SK-N-SH (cell line): Measurements from ENCODE around the gene PCDHB1. TPM values are rescaled to one million over a fixed set of nuclear protein-coding genes. Genes with fewer than 3 reads are reported as not detected.

Experiments used
- CTCF ChIA-PET: fragments of 300-600, 350-600 bp; formaldehyde crosslinking; extraction: SDS; loops from one replicate; lab custom pipeline; 2021; lab: Yijun Ruan, JAX
- POLR2A ChIA-PET: fragments of 350-600 bp; sonication (Branson Sonifier 250); formaldehyde crosslinking; extraction: SDS; loops from one replicate; lab custom pipeline; 2020; ENCODE audit warnings: antibody characterized with exemption, inconsistent platforms; lab: Yijun Ruan, JAX
- DNase-seq: peaks from one replicate; pipeline ENCODE4 v3.0.0; 2012
- H2AFZ ChIP-seq: fragments of 200-600 bp; sonication (generic); 2 replicates; pipeline ENCODE4 v1.8.1; 2016; ENCODE audit warnings: antibody characterized with exemption, mild to moderate bottlenecking, low read depth
- H3F3A ChIP-seq: fragments of 200-600 bp; sonication (generic); replicated peaks from 2 replicates; pipeline ENCODE3; 2016; ENCODE audit warnings: antibody characterized with exemption, mild to moderate bottlenecking; ENCODE audit not compliant: insufficient read depth
- H3K27ac ChIP-seq, 2 experiments: fragments of 200-500 bp in 1 of 2; fragments of 200-600 bp in 1 of 2; sonication (Bioruptor generic) in 1 of 2; sonication (generic), shearing (Covaris generic) in 1 of 2; 2 replicates each; pipeline versions ENCODE4 v1.5.1 to v1.6.1; 2014 to 2016; ENCODE audit warnings: low read depth in 2 of 2, inconsistent platforms in 1 of 2, low read length in 1 of 2, mild to moderate bottlenecking in 1 of 2, mixed read lengths in 1 of 2
- H3K27me3 ChIP-seq: fragments of 200-600 bp; sonication (generic), shearing (Covaris generic); 2 replicates; pipeline ENCODE4 v1.6.1; 2016; ENCODE audit warnings: mixed run types; ENCODE audit not compliant: insufficient read depth
- H3K36me3 ChIP-seq, 2 experiments: fragments of 200-500 bp in 1 of 2; fragments of 200-600 bp in 1 of 2; sonication (Bioruptor generic) in 1 of 2; sonication (generic) in 1 of 2; replicated peaks in 1 of 2; 2 replicates each; pipeline versions ENCODE3 to v1.5.1; 2014 to 2016; ENCODE audit warnings: low read length in 1 of 2, mild to moderate bottlenecking in 1 of 2; ENCODE audit not compliant: insufficient read depth in 2 of 2, control insufficient read depth in 1 of 2
- H3K4me1 ChIP-seq, 2 experiments: fragments of 200-500 bp in 1 of 2; fragments of 200-600 bp in 1 of 2; sonication (Bioruptor generic) in 1 of 2; sonication (generic), shearing (Covaris generic) in 1 of 2; 2 replicates each; pipeline versions ENCODE4 v1.5.1 to v1.6.1; 2014 to 2016; ENCODE audit warnings: low read depth in 1 of 2, low read length in 1 of 2, mixed run types in 1 of 2; ENCODE audit not compliant: insufficient read depth in 2 of 2, control insufficient read depth in 1 of 2
- H3K4me2 ChIP-seq: fragments of 200-600 bp; sonication (generic), shearing (Covaris generic); 2 replicates; pipeline ENCODE4 v1.6.1; 2017; ENCODE audit warnings: mixed run types
- H3K4me3 ChIP-seq, 2 experiments: fragments of 200-500 bp in 1 of 2; fragments of 200-600 bp in 1 of 2; sonication (Bioruptor generic) in 1 of 2; sonication (generic), shearing (Covaris generic) in 1 of 2; 2 replicates each; pipeline versions ENCODE4 v1.5.1 to v1.8.1; 2014 to 2016; ENCODE audit warnings: low read depth in 2 of 2, inconsistent platforms in 1 of 2, low read length in 1 of 2, mild to moderate bottlenecking in 1 of 2, mixed read lengths in 1 of 2, moderate library complexity in 1 of 2
- H3K79me2 ChIP-seq: fragments of 200-600 bp; sonication (generic); 2 replicates; pipeline ENCODE4 v1.8.1; 2017; ENCODE audit warnings: mild to moderate bottlenecking; ENCODE audit not compliant: insufficient read depth
- H3K9ac ChIP-seq: fragments of 200-600 bp; sonication (generic); 2 replicates; pipeline ENCODE4 v1.6.1; 2017; ENCODE audit warnings: mixed run types
- H3K9me2 ChIP-seq: fragments of 200-600 bp; sonication (generic); 2 replicates; pipeline ENCODE4 v1.6.1; 2017; ENCODE audit warnings: mixed run types
- H3K9me3 ChIP-seq: fragments of 200-600 bp; sonication (generic); 2 replicates; pipeline ENCODE4 v1.6.1; 2017; ENCODE audit warnings: mixed run types, mild to moderate bottlenecking, moderate library complexity
- H4K20me1 ChIP-seq: fragments of 200-600 bp; sonication (generic); 2 replicates; pipeline ENCODE4 v1.6.1; 2017; ENCODE audit warnings: mild to moderate bottlenecking, mixed run types; ENCODE audit not compliant: insufficient read depth
- CHD2 ChIP-seq: fragments of 150-350 bp; IDR thresholded peaks from 2 replicates; pipeline ENCODE4 v1.6.1; 2018; ENCODE audit warnings: low read length; ENCODE audit not compliant: partially characterized antibody
- CTCF ChIP-seq: fragments of 200-600 bp; sonication (generic); IDR thresholded peaks from 2 replicates; pipeline ENCODE4 v1.6.1; 2017; ENCODE audit warnings: antibody characterized with exemption, mild to moderate bottlenecking, moderate library complexity
- ELF1 ChIP-seq: IDR thresholded peaks from 2 replicates; pipeline ENCODE4 v1.4.0; 2012
- EZH2phosphoT487 ChIP-seq: fragments of 200-600 bp; sonication (generic); IDR thresholded peaks from 2 replicates; pipeline ENCODE4 v1.6.1; 2017; ENCODE audit warnings: low read depth, mixed run types, mild to moderate bottlenecking, antibody characterized with exemption, moderate library complexity, borderline replicate concordance
- FOSL2 ChIP-seq: IDR thresholded peaks from 2 replicates; pipeline ENCODE4 v1.4.0; 2012; ENCODE audit warnings: low read depth, mild to moderate bottlenecking, moderate library complexity, borderline replicate concordance
- FOXJ3 ChIP-seq: sonication (generic); formaldehyde crosslinking; IDR thresholded peaks from 2 replicates; pipeline ENCODE4 v1.5.1; 2020; ENCODE audit warnings: mild to moderate bottlenecking, missing genetic modification reagents
- GABPA ChIP-seq: IDR thresholded peaks from 2 replicates; pipeline ENCODE4 v1.4.0; 2012; ENCODE audit warnings: low read depth, mild to moderate bottlenecking
- GATA2 ChIP-seq: sonication (generic); formaldehyde crosslinking; IDR thresholded peaks from 2 replicates; pipeline ENCODE4 v1.5.0; 2020; ENCODE audit warnings: mild to moderate bottlenecking, missing genetic modification reagents
- IRF3 ChIP-seq: fragments of 150-350 bp; IDR thresholded peaks from 2 replicates; pipeline ENCODE4 v1.6.1; 2016; ENCODE audit warnings: mild to moderate bottlenecking, low read depth, low read length
- MAX ChIP-seq: IDR thresholded peaks from 2 replicates; pipeline ENCODE4 v1.4.0; 2012; ENCODE audit warnings: low read depth
- MEF2A ChIP-seq: IDR thresholded peaks from 2 replicates; pipeline ENCODE4 v1.4.0; 2012; ENCODE audit warnings: low read depth, borderline replicate concordance
- MXI1 ChIP-seq: IDR thresholded peaks from 2 replicates; pipeline ENCODE4 v1.6.1; 2012; ENCODE audit warnings: mild to moderate bottlenecking, low read depth, low read length, improper control_type of control experiment
- NFIC ChIP-seq: IDR thresholded peaks from 2 replicates; pipeline ENCODE4 v1.4.0; 2012; ENCODE audit warnings: borderline replicate concordance
- NRF1 ChIP-seq: IDR thresholded peaks from 2 replicates; pipeline ENCODE4 v1.6.1; 2012; ENCODE audit warnings: low read depth, mild to moderate bottlenecking, low read length
- POLR2AphosphoS5 ChIP-seq: IDR thresholded peaks from 2 replicates; pipeline ENCODE4 v1.6.1; 2012; ENCODE audit warnings: low read depth, low read length
- RCOR1 ChIP-seq: fragments of 150-350 bp; IDR thresholded peaks from 2 replicates; pipeline ENCODE4 v1.6.1; 2017; ENCODE audit warnings: antibody characterized with exemption, low read length
- RXRA ChIP-seq: IDR thresholded peaks from 2 replicates; pipeline ENCODE4 v1.4.0; 2012; ENCODE audit warnings: low read depth, mild to moderate bottlenecking, borderline replicate concordance
- SMC3 ChIP-seq: IDR thresholded peaks from 2 replicates; pipeline ENCODE4 v1.6.1; 2012; ENCODE audit warnings: low read depth, low read length, improper control_type of control experiment
- TEAD4 ChIP-seq: IDR thresholded peaks from 2 replicates; pipeline ENCODE4 v1.4.0; 2012; ENCODE audit warnings: mild to moderate bottlenecking, borderline replicate concordance; ENCODE audit not compliant: insufficient read depth
- ZBTB33 ChIP-seq: IDR thresholded peaks from 2 replicates; pipeline ENCODE4 v1.4.0; 2012; ENCODE audit warnings: low read depth, borderline replicate concordance
- WGBS: methylation state at CpG from one replicate; pipeline ENCODE4 v1.1.6; 2017; ENCODE audit warnings: low lambda C conversion rate; 5-methylcytosine and 5-hydroxymethylcytosine counted together
- polyA plus RNA-seq, 3 experiments: library from polyadenylated mRNA; depleted of rRNA; stranded (reverse); fragments of >200 nt; gene quantifications; 2 replicates each; pipeline ENCODE4 v1.2.3, GENCODE V29; 2012

The PCDHB1 gene
- polyA plus RNA-seq, 1 of the 3 experiments (the other 2 are of a cell fraction), result not detected

- no peaks in the 10 kb centered on the region for H3K9me3 ChIP-seq
- TF ChIP-seq GATA2 (no peak), NFIC (no peak), FOXJ3 (no peak), CHD2 (no peak), SMC3 (no peak), RCOR1 (no peak), MEF2A (no peak), FOSL2 (no peak), CTCF (no peak), MXI1 (no peak), MAX (no peak), EZH2phosphoT487 (no peak), ZBTB33 (no peak), POLR2AphosphoS5 (no peak), GABPA (no peak), ELF1 (no peak), IRF3 (no peak), NRF1 (no peak), TEAD4 (no peak), RXRA (no peak)
- TF ChIP-seq, all 33 proteins: peak for 0
- no peaks in the 10 kb centered on the region for H3K9me2 ChIP-seq
- no peaks in the 10 kb centered on the region for H3K79me2 ChIP-seq
- no peak overlapping the region for H3K4me2 ChIP-seq
- no peak overlapping the region for H3K4me3 ChIP-seq
- H3K9ac ChIP-seq, result no peak overlapping the region
- no peaks in the 10 kb centered on the region for H3K4me1 ChIP-seq
- no peaks in the 10 kb centered on the region for H3F3A ChIP-seq
- no peaks in the 10 kb centered on the region for H4K20me1 ChIP-seq
- no peak overlapping the region for H3K27ac ChIP-seq
- WGBS, result 80% methylated on average over 15 of the region's 15 CpGs
- no peaks in the 10 kb centered on the region for H3K27me3 ChIP-seq
- POLR2A ChIA-PET, result no interaction called here
- no peak for DNase-seq
- CTCF ChIA-PET, result no interaction called here
- H2AFZ ChIP-seq, result no peak overlapping the region
- H3K36me3 ChIP-seq, result no peaks in the 10 kb centered on the region
Observed at GRCh38 chr5:141031006-141031405, 20.2 kb upstream of the PCDHB1 start.
